Right ventricle myocardium inferior (tissue), 1 donor: ENCODE data around the gene AQP6. TPM values are rescaled to one million over a fixed set of nuclear protein-coding genes. Genes with fewer than 3 reads are reported as not detected.

Experiments
- ATAC-seq: fragments of 200-7000 bp; cut with Tn5 transposase; one replicate; pipeline ENCODE4 v1.9.1; 2020; ENCODE audit warnings: mild to moderate bottlenecking, moderate library complexity
- DNase-seq: peaks from one replicate; pipeline ENCODE4 v3.0.0; 2021; ENCODE audit errors: missing footprints
- intact Hi-C: fragments of 100-400 bp; cut with DNase I; formaldehyde crosslinking; loops from one replicate; pipeline ENCODE4 v1.11.0; 2022
- total RNA-seq: library from RNA; stranded (reverse); fragmentation: NEBNext Ultra II Directional; extraction: Animal tissue kit (Norgen Biotek cat#: 25700); gene quantifications from one replicate; pipeline ENCODE4 v1.2.1, GENCODE V29; 2021
- donor health status: DM: no; HTN: yes; CAD: no; lungs with severe emphysema.

The AQP6 gene
- total RNA-seq, 1 donor from 2014 or later, result not detected

DNA sequence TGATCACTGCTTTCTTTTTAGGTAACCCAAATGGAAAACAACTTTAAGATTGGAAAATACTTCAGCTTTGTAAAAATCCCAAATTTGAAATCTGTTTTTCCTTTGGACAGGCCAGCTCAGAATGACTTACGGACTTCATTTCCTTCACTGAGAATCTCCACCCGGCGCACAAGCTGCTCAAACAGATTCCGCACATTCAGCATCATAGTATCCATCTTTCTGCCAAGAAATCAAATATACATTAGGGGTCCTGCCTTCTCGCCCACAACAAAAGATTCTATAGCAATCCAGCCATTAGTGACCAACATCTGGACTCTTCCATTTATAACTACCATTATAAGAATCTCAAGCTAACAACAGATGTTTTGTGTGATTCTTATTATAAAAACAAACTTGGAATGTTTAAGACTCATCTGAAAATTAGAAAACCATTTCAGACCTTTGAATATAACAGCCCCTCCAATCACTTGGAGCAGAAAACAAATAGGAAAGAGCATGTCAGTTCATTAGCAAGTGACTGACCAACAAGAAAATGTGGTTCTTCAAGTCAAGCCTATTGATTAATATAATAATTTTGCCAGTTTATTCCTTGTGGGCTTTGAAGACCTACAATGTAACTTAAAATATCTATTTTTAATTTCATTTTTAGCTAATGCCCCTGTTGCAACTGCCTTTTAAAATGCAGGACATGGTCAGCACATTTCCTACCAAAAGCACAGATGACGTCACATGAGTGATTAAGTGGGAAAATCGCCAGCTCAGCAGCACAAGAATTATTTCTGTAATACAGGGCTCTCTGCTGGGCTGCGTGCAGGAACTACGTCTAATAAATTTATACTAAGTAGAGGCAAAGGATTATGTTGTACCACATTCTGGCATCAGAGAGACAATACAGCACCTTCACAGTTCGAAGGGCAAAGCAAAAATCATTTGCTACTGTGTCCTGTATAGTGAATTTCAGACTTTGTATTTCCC lies 44.0 kb downstream of the AQP6 start:
- DNase-seq (no peak), ATAC-seq (peak; percentile 60)
- intact Hi-C loops, result no loop called here

DNA sequence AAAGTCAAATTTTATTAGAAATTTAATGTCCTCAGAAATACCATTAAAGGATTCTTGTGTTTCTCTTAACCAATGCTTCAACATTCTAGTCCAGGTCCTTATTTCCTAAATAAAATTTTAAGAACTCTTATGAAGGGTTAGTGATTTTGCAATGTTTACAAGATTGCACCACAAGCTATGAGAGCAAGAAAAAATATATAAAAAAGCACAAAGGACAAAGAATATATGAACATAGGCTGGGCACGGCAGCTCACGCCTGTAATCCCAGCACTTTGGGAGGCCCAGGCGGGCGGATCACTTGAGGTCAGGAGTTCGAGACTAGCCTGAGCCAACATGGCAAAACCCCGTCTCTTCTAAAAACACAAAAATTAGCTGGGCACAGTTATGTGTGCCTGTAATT lies 44.9 kb downstream of the AQP6 start:
- no peak for DNase-seq
- ATAC-seq, result peak; percentile 17
- intact Hi-C loops, result no loop called here

DNA sequence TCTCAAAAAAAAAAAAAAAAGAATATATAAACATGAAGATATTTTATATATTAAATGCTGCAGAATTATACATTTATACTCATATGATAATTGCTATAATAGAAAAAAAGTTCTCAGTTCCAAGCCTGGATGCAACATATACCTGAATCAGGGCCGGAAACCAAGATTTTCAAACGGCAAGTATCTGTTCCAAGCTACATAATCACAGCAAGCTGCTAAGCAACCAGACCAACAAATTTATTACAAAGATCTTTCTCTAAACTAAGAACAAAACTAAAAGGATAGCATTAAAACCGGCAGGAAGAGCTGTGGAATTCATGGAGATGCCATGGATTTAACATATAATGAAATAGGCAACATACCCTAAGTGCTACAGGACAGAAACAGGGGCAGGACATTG lies 45.4 kb downstream of the AQP6 start:
- DNase-seq (no peak), ATAC-seq (no peak)
- intact Hi-C loops, result no loop called here

DNA sequence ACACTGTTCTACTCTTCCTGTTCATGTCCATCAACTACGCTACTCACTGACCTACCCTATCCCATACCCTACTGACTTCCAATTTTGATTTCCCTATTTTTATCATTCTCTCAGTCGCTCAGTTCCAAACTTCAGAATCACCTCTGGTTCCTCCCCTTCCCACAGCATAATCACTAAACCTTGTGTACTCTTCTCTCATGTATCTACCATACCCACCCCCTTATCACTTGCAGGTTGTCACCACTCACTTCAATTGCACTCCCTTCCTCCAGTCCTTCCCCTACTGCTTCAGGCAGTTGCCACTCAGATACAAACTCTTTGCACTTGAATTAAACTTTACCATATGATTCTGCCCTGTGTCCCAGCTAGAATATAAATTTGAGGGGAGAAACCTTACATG lies 46.2 kb downstream of the AQP6 start:
- DNase-seq (no peak), ATAC-seq (peak; percentile 81)
- intact Hi-C loops, result no loop called here

DNA sequence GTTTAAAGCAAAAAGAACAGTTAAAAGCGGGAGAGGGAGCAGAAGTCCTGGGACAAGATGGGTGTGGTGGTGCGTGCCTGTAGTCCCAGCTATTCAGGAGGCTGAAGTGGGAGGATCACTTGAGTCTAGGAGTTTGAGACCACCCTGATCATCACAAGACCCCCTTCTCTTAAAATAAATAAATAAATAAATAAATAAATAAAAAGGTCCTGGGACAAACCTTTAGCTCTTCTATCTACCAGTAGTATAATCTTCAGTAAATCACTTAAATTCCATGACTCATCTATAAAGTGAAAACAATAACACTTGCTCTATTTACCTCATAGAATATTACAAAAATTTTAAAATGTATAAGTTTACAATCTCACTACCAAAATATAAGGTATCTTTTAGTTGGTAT lies 46.8 kb downstream of the AQP6 start:
- intact Hi-C loops, result no loop called here

DNA sequence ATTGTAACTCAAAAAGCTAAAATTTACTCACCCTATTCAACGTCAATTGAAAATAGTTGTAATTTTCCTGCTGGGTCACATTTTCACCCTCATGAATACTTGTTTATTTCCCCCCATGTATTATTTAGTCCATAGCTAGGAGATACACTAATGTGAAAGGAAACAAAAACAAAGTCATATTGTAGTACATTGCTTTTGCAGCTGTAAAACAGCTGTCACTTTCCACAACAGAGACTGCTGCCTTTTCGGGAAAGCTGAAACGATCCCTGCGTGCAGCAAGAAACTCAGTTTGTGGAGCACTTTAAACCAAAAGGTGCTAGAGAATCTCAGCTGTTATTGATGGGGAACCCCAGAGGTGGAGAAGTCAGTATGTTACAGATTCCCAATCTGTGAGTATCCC lies 48.3 kb downstream of the AQP6 start:
- intact Hi-C loops, result no loop called here
- DNase-seq, result no peak
- ATAC-seq, result no peak

More for the DNA sequence above, 46.8 kb downstream of the AQP6 start:
- ATAC-seq, result no peak
- no peak for DNase-seq

DNA sequence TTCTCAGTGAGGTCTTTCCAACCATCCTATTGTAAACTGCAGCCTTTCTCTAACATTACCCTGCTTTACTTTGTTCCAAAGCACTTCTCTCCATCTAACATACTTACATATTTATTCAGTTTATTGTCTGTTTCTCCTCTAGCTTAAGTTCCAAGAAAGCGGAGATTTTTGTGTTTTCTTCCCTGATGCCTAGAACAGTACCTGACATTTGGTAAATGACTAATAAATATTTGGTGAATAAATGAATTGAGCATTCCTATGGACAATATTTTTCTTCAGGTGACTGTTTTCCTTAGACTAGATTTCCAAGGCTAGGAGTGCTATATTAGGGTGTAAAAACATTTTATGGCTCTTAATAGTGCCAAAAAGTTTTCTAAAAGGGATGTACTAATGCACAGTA lies 50.2 kb downstream of the AQP6 start:
- DNase-seq, result no peak
- intact Hi-C loops, result no loop called here
- ATAC-seq, result no peak

DNA sequence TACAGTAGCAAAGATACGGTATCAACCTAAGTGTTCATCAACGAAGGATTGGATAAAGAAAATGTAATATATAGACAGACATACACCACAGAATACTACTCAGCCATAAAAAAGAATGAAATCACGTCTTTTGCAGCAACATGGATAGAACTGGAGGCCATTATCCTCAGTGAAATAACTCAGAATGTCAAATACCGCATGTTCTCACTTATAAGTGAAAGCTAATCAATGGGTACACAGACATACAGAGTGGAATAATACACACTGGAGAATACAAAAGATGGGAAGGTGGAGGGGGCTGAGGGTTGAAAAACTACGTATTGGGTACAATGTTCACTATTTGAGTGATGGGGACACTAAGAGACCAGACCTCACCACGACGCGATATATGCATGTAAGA lies 51.5 kb downstream of the AQP6 start:
- ATAC-seq, result no peak
- intact Hi-C loops, result no loop called here
- no peak for DNase-seq

DNA sequence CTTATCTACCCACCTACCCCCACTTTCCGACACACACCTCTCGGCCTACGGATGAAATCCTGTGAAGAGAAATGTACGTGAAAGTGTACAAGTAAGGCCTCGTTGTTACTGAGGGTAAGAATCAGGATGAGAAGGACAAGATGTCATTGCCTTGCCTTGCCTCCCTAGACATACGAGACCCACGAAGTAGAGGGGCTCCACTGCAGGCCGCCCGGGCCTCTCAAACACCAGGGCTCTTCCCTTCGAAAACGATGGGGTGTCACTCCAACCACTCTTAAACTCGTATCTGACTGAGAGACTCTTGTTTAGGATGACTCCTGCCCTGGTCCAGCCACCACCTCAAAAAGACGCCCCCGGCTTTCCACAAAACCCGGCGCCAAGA lies 52.0 kb downstream of the AQP6 start:
- ATAC-seq, result no peak
- intact Hi-C loops, result no loop called here
- no peak for DNase-seq

DNA sequence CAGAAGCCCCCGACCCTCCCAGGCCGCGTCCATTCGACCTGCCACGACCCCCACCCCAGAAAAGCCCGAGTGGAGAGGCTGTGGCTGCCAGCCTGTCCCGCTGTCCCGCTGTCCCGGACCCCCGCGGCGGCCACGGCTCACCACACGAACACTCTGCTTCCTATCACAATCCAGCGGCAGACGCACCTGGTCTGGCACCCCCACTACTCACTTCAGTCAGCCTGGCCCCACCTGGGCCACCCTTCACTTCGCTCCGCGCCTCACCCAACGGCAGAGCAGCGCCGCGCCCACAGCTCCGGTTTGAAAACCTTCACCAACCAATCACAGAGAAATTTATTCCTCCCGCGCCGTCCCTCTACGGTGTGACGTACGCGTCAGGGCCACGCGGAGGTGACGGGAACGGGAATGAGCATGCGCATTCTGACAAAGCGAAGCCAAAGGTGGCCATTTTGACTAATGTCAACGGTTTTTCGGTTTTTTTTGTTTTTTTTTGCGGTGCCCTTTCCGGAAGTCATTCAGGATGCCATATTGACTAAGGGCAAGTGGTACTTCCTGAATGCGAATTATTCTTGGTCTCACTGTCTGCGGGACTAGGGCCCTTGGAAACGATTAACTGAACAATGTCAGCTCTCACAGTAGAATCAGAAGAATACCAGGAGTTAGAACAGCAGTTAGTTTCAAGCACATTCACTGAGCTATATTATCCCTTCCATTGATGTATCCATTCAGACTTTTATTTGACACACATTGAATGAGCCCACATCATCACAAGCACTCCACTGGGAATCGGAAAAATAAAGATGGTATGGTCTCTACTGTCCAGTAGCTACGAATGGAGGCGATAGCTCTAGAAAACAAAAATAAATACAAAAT lies 52.7 kb downstream of the AQP6 start, which contains the start of gene RACGAP1:
TSS of gene RACGAP1 (minus strand) at position 308 of the 873 bp plus-strand sequence. CDS start 8,779 bp downstream, outside the sequence.
- peak; percentile 98 for ATAC-seq
- DNase-seq, result peak; percentile 97
- intact Hi-C loops, result no loop called here

DNA sequence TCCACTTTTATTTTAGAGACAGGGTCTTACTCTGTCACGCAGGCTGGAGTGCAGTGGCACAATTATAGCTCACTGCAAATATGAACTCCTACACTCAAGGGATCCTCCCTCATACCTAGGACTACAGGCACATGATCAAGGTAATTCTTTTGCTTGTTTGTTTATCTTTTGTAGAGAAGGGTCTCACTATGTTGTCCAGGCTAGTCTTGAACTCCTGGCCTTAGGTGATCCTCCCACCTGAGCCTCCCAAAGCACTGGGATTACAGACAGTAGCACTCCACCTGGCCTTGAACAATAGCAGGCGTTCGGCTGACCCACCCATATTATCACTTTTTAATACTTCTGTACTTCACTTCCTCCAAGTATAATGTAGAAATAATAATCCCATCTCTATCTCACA lies 53.9 kb downstream of the AQP6 start:
- DNase-seq (no peak), ATAC-seq (no peak)
- intact Hi-C loops, result no loop called here

Other genes starting within 250 kb of the AQP6 start
- 275 TPM for gene TMBIM6, start 231.4 kb upstream of the AQP6 start, total RNA-seq
- gene NCKAP5L, start 144.5 kb upstream of the AQP6 start, total RNA-seq, result 32.7 TPM
- gene BCDIN3D, start 129.8 kb upstream of the AQP6 start, total RNA-seq, result 2.6 TPM
- gene FAIM2, start 69.0 kb upstream of the AQP6 start, total RNA-seq, result 20.5 TPM
- gene AQP2, start 22.2 kb upstream of the AQP6 start, total RNA-seq, result not detected
- 0.81 TPM for gene AQP5, start 11.1 kb upstream of the AQP6 start, total RNA-seq
- 7.3 TPM for gene RACGAP1, start 52.5 kb downstream of the AQP6 start, total RNA-seq
- gene ASIC1, start 84.6 kb downstream of the AQP6 start, total RNA-seq, result 2.2 TPM
- gene SMARCD1, start 112.4 kb downstream of the AQP6 start, total RNA-seq, result 20.1 TPM
- gene GPD1, start 131.1 kb downstream of the AQP6 start, total RNA-seq, result 51.1 TPM
- gene COX14, start 139.3 kb downstream of the AQP6 start, total RNA-seq, result 234 TPM
- gene CERS5, start 194.4 kb downstream of the AQP6 start, total RNA-seq, result 9.6 TPM